Activated CD8-positive, alpha-beta T cell treated with anti-CD3 and anti-CD28 coated beads for 36 hours (primary cell): ENCODE measurements around the gene RASGRF1. TPM values are rescaled to one million over a fixed set of nuclear protein-coding genes. Genes with fewer than 3 reads are reported as not detected.

ENCODE experiments used
- ATAC-seq: fragments of 200-7000 bp; cut with Tn5 transposase; one replicate; pipeline ENCODE4 v1.10.0; 2021; ENCODE audit warnings: mild to moderate bottlenecking, moderate library complexity
- CTCF ChIA-PET: fragments of 350-600 bp; sonication (Branson Sonifier 250); formaldehyde crosslinking; loops from one replicate; lab custom pipeline; 2021; ENCODE audit warnings: antibody characterized with exemption; lab: Charles Lee
- POLR2A ChIA-PET: fragments of 350-600 bp; sonication (Branson Sonifier 250); formaldehyde crosslinking; loops from one replicate; lab custom pipeline; 2021; ENCODE audit warnings: antibody characterized with exemption; lab: Charles Lee
- DNase-seq: peaks from one replicate; pipeline ENCODE4 v3.0.0-alpha.2; 2020
- H3K27ac Mint-ChIP-seq: one replicate; pipeline ENCODE4 v1.8.0; 2021; ENCODE audit warnings: mild to moderate bottlenecking, mixed read lengths
- H3K27me3 Mint-ChIP-seq: one replicate; pipeline ENCODE4 v1.8.0; 2021; ENCODE audit warnings: mixed read lengths
- H3K36me3 Mint-ChIP-seq: one replicate; pipeline ENCODE4 v1.8.0; 2021; ENCODE audit warnings: low read depth, mixed read lengths
- H3K4me1 Mint-ChIP-seq: one replicate; pipeline ENCODE4 v1.8.0; 2021; ENCODE audit warnings: low read depth, mixed read lengths
- H3K4me3 Mint-ChIP-seq: one replicate; pipeline ENCODE4 v1.8.0; 2021; ENCODE audit warnings: mild to moderate bottlenecking, moderate library complexity, mixed read lengths
- H3K9me3 Mint-ChIP-seq: one replicate; pipeline ENCODE4 v1.8.0; 2021; ENCODE audit warnings: mixed read lengths
- intact Hi-C: fragments of 100-400 bp; cut with micrococcal nuclease; formaldehyde crosslinking; loops from one replicate; pipeline ENCODE4 v1.10.0; 2022
- total RNA-seq, 2 experiments: library from RNA; stranded (reverse); gene quantifications; one replicate each; pipeline ENCODE4 v1.2.3, GENCODE V29; 2021
- TF ChIP-seq, protein P1 (sequence below): fragments of 200-600 bp; IDR thresholded peaks from one replicate; pipeline ENCODE4 v1.8.0; 2022; ENCODE audit warnings: antibody characterized with exemption, mild to moderate bottlenecking

Gene RASGRF1
- total RNA-seq, 2 experiments from 2014 or later, result not detected

GRCh38 chr15:78921517-78921916, 169.1 kb downstream of the RASGRF1 start:
- no peak overlapping the region for H3K4me3 Mint-ChIP-seq
- no peaks in the 10 kb centered on the region for H3K27me3 Mint-ChIP-seq
- TF ChIP-seq, protein P1, sequence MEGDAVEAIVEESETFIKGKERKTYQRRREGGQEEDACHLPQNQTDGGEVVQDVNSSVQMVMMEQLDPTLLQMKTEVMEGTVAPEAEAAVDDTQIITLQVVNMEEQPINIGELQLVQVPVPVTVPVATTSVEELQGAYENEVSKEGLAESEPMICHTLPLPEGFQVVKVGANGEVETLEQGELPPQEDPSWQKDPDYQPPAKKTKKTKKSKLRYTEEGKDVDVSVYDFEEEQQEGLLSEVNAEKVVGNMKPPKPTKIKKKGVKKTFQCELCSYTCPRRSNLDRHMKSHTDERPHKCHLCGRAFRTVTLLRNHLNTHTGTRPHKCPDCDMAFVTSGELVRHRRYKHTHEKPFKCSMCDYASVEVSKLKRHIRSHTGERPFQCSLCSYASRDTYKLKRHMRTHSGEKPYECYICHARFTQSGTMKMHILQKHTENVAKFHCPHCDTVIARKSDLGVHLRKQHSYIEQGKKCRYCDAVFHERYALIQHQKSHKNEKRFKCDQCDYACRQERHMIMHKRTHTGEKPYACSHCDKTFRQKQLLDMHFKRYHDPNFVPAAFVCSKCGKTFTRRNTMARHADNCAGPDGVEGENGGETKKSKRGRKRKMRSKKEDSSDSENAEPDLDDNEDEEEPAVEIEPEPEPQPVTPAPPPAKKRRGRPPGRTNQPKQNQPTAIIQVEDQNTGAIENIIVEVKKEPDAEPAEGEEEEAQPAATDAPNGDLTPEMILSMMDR, result no peak
- peaks cover 23% of the 10 kb centered on the region for H3K36me3 Mint-ChIP-seq
- H3K27ac Mint-ChIP-seq, result no peak overlapping the region
- ATAC-seq (no peak), DNase-seq (no peak)
- H3K9me3 Mint-ChIP-seq, result no peaks in the 10 kb centered on the region
- intact Hi-C loops, result no loop called here
- ChIA-PET CTCF (interaction anchor here (1.0 kb wide), 1 partner anchor 12 kb away, joined by 4 read pairs; no protein-coding TSS in a partner anchor), POLR2A (no interaction called here)
- H3K4me1 Mint-ChIP-seq, result no peaks in the 10 kb centered on the region

DNA sequence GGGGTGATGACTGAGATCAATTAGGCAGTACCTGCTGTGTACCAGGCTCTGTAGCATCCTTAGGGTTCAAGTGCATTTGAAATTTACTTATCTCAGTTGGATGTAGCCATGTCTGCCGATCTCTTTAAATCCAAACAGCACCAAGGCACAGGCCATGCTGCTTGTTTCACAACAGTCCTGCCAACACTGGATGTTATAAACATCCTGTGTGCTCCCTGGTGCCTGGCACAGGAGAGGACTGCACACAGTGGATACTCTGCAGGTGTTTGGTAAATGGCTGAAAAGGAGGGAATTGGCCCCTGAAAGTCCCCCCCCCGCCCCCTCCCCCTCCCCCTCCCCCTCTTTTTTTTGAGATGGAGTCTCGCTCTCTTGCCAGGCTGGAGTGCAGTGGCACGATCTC, 172.7 kb downstream of the RASGRF1 start:
- no peak for DNase-seq
- no peak overlapping the region for H3K27ac Mint-ChIP-seq
- H3K9me3 Mint-ChIP-seq, result no peaks in the 10 kb centered on the region
- no peaks in the 10 kb centered on the region for H3K27me3 Mint-ChIP-seq
- H3K4me3 Mint-ChIP-seq, result no peak overlapping the region
- ChIA-PET CTCF (no interaction called here), POLR2A (no interaction called here)
- no peak for ATAC-seq
- intact Hi-C loops, result no loop called here
- peaks cover 31% of the 10 kb centered on the region for H3K36me3 Mint-ChIP-seq
- H3K4me1 Mint-ChIP-seq, result peaks cover 2% of the 10 kb centered on the region
- TF ChIP-seq, protein P1, result no peak

- ChIA-PET POLR2A (interaction anchor here (0.6 kb wide), 1 partner anchor 994 kb away, joined by 3 read pairs; no protein-coding TSS in a partner anchor), CTCF (interaction anchor here (1.1 kb wide), 1 partner anchor 9 kb away, joined by 3 read pairs; no protein-coding TSS in a partner anchor)
- H3K4me3 Mint-ChIP-seq, result no peak overlapping the region
- H3K27me3 Mint-ChIP-seq, result no peaks in the 10 kb centered on the region
- peaks cover 37% of the 10 kb centered on the region for H3K36me3 Mint-ChIP-seq
- intact Hi-C loops, result no loop called here
- peaks cover 4% of the 10 kb centered on the region for H3K4me1 Mint-ChIP-seq
- DNase-seq (no peak), ATAC-seq (no peak)
- H3K27ac Mint-ChIP-seq, result no peak overlapping the region
- TF ChIP-seq, protein P1, result no peak
- no peaks in the 10 kb centered on the region for H3K9me3 Mint-ChIP-seq
Observed at GRCh38 chr15:78916088-78916487, 174.5 kb downstream of the RASGRF1 start.

DNA sequence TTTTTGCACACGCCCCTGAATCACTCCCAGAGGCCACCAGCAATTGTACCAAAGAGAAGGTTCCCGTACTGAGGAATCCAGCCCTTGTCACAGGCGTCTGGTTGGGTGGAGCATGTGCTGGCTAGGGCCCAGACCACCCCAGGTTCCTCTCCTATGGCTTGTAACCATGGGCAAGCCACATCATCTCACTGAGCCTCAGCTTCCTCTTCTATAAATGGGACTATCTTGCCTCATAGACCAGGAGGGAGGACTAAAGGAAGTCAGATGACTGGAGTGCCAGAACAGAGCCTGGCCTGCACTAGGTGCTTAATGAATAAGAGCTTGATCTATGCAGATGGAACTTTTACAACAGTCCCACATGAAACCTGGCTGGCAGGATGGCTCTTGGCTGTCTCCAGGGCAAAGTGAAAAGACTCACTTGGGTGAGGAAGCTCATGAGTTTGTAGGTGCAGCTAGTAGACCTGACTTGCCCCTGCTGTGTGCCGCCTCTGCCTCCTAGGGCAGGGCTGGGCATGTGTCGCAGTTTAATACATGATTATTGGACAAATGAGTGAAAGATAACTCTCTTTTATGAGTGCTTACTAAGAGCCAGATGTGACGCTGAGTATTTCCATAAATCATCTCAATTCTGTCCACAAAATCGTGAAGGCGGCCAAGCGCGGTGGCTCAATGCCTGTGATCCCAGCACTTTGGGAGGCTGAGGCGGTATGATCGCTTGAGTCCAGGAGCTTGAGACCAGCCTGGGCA, 175.1 kb downstream of the RASGRF1 start:
- Mint-ChIP-seq H3K27me3 (no peaks in the 10 kb centered on the region), H3K27ac (peak overlapping the region; percentile 43), H3K36me3 (peaks cover 36% of the 10 kb centered on the region), H3K4me1 (peaks cover 5% of the 10 kb centered on the region), H3K4me3 (no peak overlapping the region), H3K9me3 (no peaks in the 10 kb centered on the region)
- ChIA-PET POLR2A (interaction anchor here (0.6 kb wide), 1 partner anchor 995 kb away, joined by 3 read pairs; no protein-coding TSS in a partner anchor), CTCF (interaction anchor here (0.7 to 1.1 kb wide), 3 partner anchors 10 to 269 kb away, joined by 3 read pairs; no protein-coding TSS in a partner anchor)
- TF ChIP-seq, protein P1, result no peak
- ATAC-seq, result no peak
- intact Hi-C loops, result no loop called here
- no peak for DNase-seq
